22Rv1 (cell line): Measurements from ENCODE around the gene LY86.

Experiments used
- H3K27ac ChIP-seq: fragments of 450-650 bp; 2 replicates; pipeline ENCODE4 v1.5.1; 2017
- ZFX ChIP-seq: fragments of 450-650 bp; IDR thresholded peaks from 2 replicates; pipeline ENCODE4 v1.6.1; 2017; ENCODE audit warnings: antibody characterized with exemption, borderline replicate concordance
- TF ChIP-seq, protein P1 (sequence below): fragments of 450-650 bp; IDR thresholded peaks from 2 replicates; pipeline ENCODE4 v1.5.1; 2017; ENCODE audit warnings: mild to moderate bottlenecking

The LY86 gene

DNA sequence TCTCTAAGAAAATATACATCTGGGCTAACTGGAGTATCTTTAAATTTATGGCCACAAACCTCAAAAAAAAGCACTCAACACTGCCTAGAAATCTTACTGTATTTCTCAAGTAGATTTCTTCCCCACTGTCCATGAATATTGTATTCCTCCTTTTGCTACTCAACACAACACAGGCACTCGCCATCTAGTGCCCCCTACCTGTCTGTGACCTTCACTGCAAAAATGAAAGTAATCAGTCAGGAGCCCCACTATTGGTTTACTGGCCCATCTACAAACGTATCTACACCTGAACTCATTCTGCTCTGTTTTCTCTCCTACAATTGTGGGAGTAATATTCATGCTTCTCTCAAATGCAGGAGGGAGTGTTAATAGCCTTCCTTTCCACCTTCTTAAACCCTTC, 58.3 kb downstream of the LY86 start:
- TF ChIP-seq, protein P1, sequence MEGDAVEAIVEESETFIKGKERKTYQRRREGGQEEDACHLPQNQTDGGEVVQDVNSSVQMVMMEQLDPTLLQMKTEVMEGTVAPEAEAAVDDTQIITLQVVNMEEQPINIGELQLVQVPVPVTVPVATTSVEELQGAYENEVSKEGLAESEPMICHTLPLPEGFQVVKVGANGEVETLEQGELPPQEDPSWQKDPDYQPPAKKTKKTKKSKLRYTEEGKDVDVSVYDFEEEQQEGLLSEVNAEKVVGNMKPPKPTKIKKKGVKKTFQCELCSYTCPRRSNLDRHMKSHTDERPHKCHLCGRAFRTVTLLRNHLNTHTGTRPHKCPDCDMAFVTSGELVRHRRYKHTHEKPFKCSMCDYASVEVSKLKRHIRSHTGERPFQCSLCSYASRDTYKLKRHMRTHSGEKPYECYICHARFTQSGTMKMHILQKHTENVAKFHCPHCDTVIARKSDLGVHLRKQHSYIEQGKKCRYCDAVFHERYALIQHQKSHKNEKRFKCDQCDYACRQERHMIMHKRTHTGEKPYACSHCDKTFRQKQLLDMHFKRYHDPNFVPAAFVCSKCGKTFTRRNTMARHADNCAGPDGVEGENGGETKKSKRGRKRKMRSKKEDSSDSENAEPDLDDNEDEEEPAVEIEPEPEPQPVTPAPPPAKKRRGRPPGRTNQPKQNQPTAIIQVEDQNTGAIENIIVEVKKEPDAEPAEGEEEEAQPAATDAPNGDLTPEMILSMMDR = 0 out of 2 replicates have a peak, but pooled peaks have one; percentile 10
- TF ChIP-seq ZFX = no peak
- no peak overlapping the region for H3K27ac ChIP-seq

DNA sequence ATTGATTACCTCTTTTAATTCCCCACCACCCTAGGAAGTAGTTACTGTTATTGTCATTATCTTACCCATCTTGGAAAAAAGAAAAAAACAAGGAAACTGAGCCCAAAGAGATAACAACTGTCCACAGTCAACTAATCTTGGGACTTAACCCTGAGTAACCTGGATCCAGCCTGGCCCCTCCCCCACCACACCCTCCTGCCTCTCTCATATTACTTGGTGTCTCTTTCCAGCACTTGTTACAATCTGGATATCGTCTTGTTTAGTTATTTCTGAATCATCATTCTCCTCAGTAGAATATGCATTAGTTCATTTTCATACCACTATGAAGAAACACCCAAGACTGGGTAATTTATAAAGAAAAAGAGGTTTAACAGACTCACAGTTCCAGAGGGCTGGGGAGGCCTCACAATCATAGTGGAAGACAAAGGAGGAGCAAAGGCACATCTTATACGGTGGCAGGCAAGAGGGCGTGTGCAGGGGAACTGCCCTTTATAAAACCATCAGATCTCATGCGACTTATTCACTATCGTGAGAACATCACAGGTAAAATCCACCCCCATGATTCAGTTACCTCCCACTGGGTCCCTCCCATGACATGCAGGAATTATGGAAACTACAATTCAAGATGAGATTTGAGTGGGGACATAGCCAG, 60.3 kb downstream of the LY86 start:
- TF ChIP-seq ZFX = no peak
- TF ChIP-seq, protein P1 = no peak
- H3K27ac ChIP-seq = no peak overlapping the region

- TF ChIP-seq, protein P1 = no peak
- TF ChIP-seq ZFX = no peak
- H3K27ac ChIP-seq = no peak overlapping the region
Measured at GRCh38 chr6:6649824-6650349, 61.4 kb downstream of the LY86 start.

- H3K27ac ChIP-seq = no peak overlapping the region
- TF ChIP-seq, protein P1 = no peak
- TF ChIP-seq ZFX = no peak
Measured at GRCh38 chr6:6650839-6651238, 62.3 kb downstream of the LY86 start.

DNA sequence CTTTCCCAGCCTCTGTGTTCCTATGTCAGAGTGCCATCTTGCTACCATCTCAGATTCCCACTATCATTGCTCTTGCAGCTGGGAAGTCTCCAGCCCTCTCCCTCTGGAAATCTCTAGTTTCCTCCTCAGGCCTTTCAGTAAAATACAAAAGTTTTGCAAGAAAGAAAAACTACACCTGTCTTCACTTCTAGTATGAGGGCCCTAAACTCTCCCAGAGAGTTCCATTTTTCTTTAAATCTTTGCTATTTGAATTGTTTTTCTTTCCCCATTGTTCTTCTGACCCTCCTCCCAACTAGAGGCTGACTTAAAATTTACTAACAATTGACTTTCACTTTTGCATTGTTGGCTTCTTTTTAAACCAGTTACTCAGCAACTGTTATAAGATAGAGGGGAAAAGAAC, 62.8 kb downstream of the LY86 start:
- H3K27ac ChIP-seq = no peak overlapping the region
- TF ChIP-seq, protein P1 = no peak
- no peak for TF ChIP-seq ZFX

GRCh38 chr6:6652932-6653331, 64.4 kb downstream of the LY86 start:
- TF ChIP-seq, protein P1 = no peak
- TF ChIP-seq ZFX = no peak
- H3K27ac ChIP-seq = no peak overlapping the region

DNA sequence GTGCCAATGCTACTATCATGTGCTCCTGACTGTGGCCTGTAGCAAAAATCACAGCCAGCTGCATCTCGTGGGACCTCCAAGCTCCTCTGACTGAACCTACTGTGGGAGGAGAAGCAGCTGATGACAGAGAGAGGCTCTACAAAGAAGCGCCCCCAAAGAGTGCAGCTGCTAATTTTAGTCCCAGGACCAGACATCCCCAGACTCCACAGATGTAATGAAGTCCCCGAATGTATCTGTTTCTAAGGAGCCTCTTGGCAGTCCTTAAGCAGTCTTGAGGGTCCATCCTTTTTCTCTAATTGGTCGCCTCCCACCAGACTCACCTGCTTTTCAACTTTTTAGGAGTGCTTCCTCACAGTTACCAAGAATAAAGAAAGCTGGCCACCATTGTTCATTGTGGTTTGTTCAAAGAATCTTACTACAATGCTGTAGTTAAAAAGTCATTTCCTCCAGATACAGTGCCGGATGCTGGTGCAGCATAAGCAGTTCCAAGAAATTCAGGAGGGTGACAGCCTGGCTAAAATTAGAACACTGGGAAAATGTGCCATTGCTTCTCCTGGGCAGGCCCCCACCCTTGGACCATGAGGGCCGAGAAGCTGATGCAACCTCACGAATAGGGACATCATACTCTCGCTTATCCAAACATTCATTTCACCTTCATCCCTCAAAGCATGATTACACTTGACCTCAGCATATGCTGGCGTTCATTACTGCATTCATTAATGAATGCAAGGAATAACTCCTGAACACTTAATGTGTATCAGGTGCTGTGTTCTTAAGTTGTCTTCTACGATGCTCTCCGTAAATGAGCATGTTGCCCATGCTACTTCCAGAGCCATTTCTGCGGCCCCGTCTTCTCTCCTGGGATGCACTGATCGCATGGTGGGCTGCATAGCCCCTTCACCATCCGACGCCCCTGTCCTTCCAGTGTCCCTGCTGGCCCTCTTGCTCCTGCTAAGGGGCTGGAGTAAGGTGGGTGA, 66.4 kb downstream of the LY86 start:
- TF ChIP-seq, protein P1 = no peak
- no peak for TF ChIP-seq ZFX
- no peak overlapping the region for H3K27ac ChIP-seq
